Measurements from ENCODE around the gene COG6.
A peak's percentile ranks its signal among the peaks of the same experiment; 100 is the strongest.

Gene COG6

DNA sequence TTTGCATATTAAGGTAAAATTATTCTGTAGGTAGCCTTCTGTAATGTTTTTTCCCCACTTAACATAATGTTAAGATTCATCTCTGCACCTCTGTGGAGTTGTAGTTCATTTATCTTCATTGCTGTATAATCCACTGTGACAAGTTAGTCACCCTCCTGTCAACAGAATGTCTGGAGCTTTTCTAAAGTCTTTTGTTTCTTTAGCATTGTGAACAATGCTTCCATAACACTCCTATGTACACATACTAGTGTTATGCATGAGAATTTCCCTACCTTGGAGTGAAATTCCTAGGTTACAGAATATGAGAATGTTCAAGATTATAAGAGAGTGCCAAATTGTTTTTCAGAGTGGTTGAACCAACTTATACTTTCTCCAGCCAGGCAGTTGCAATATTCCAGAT, 113.5 kb downstream of the COG6 start:
- DNase-seq (ENCODE audit: low read depth in 2 of 2) = no peak

DNA sequence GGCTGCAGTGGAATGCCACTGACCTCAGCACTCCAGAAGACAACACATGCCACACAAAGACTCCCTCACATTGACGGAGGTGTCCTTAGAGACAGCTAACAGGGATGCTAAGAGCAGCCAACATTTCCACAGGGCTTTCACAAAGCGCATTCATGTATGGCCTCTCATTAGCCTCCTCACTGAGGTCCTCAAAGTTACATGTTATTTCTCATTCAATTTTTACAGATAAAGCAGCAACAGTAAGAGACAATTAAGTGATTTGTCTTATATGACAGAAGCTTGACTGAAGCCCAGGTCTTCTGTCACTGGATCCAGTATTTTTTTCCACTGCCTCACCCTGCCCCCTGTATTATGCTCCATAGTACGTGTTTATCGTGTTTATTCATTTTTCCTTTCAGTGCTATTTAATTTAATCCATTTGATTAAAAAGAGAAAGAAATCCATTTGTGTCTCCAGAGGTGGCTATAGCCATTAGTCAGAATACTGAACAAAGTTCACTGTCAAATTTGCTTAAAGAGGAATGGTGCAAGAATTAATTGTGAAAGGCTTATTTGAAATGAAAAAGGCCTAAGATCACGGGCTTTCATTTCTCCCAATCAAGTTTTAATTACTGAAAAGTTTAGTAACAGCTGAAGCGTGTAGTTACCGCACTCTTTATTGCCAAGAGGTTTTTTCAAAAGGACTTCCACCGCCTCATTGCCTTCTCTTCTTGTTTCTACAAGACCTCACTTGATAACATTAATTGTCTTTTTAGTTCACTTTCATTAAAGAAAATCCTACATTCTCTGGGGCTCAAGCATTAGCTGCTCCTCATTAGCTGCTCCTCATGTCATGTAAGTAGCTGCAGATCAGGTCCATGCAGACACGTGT, 115.0 kb downstream of the COG6 start:
- DNase-seq (ENCODE audit: low read depth in 2 of 2) = no peak

DNA sequence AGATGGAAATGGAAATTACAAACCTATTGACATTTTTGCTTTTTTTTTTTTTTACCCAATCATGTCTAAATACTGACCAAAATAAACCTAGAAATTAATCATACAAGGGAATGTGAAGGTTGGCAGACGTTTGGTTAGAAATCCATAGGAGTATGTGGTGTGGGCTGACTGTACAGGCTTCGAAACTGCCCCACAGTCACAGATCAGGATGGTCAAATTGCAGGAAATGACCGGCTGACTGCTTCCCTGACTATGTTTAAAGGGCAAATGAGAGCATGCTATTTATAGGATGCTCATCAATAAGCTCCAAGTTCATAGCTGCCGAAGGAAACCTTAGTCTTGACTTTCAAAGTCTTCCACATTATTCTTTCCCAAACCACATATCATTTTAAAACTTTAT, 118.4 kb downstream of the COG6 start:
- no peak for DNase-seq (ENCODE audit: low read depth in 2 of 2)

DNA sequence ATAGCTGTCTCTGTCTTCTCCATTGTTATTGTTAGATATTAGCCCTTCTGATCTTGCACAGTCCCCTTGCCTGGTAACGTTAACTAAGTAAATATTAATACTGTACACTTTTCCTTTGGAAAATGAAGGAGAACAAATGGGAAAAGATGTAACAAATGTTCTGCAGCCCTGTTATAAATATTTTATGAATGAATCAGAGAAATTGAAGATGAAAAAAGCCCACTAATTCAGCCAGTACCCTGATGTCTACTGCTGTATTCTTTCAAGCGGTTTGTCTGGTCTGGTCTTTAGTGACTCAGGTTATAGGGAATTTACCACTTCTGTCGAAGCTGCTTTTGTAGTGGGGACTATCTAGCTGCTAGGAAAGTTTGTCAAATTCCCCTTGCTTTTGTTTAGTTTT, 121.0 kb downstream of the COG6 start:
- peak; percentile 74 to 76 for DNase-seq (ENCODE audit: low read depth in 2 of 2)

DNA sequence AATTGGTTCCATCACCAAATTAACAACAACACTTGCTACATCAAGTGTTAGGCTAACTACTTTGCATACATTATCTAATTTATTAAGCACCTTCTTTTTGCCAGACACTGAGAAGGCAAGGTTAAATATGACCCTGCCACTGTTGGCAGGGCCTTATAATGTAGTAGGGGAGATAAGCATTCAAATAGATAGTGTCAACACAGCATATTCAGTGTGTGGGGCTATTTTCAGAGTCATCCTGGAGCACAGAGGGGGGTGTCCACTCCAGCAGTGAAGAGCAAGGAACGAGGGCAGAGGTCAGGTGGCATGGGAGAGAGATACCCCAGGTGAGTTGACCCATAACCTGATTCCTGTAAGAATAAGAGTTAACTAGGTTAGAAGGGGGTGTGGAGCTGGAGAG, 121.6 kb downstream of the COG6 start:
- no peak for DNase-seq (ENCODE audit: low read depth in 2 of 2)

DNA sequence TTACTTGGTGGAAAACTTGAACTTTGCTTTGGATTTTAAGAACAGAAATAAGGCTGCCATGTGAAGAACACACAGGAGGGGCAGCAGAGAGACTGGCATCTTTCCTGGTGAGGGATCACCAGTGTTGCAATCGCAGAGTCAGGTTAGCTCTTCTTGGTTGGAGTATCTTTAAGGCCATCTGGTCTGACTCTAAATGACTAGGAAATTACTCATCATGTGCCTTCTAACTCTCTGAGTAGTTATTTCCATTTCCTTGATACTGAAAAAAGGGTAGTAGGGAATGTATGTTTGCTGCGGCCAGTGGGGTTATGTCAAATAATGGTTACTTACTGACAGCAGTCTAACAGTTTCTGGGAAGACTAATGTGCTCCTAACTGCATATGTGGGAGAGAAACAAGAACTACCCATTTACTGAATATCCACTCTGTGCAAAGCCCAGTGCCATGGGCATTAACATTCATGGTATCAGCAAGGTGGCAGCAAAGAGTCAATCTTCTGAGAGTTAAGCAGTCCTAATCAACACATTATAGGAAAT, 122.1 kb downstream of the COG6 start:
- DNase-seq (ENCODE audit: low read depth in 2 of 2) = peak; percentile 69 to 72

DNA sequence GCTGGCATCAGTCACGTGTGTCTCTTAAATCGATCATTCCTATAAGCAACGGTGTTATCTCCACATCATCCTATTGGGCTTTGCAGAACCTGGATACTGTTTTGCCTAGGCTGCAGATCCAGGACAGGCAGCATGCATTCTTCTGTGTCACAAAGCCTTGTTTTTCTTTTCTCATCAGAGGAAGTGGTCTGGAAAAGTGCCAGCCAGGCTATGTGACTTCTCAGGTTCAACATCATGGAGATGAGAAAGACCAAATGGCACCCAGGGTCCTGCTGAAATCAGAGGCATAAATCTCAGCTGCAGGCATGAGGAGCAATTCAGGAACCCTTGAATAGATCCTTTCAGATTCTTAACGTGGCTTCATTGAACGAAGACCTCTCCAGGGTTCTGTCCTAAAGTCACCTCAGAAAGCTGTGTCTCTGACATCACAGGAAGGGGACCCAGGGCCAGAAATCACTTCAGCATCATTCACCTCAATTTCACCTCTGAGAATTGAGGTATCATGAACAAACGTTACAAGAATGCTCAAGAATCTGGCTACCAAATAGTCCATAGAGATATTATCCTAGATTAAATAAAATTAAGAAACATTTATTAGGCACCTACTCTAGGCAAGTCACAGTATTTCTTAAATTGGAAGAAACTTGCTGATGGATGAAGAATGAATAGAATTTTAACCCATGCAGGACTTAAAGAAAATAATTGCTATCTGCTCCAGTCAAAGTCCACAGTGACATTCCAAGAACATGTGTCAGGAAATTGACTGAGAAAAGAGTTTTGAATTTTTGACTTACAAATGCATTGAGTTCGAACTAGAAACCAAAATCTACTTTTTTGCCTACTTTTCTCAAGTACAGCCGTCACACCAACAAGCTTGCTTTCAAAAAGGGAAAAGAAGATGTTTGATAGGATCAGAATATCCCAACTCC, 124.1 kb downstream of the COG6 start:
- no peak for DNase-seq (ENCODE audit: low read depth in 2 of 2)

DNA sequence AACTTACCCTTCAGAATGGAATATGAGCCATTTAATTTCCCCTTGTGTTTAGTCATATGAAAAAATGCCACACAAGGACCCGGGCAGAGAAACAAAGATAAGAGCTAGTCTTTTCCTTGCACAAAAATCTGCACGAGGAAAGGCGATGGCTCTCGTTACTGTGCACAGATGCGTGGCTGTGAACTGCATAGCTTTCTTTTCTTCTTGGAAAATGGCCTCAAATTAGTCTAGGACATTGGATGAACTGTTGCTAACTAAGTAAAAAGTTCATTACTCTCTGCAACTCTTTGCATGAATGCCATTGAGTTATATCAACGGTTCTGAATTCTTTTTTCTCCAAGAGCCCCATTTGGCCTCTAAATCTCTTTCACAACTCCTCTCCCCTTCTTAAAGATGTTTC, 125.2 kb downstream of the COG6 start:
- no peak for DNase-seq (ENCODE audit: low read depth in 2 of 2)

DNA sequence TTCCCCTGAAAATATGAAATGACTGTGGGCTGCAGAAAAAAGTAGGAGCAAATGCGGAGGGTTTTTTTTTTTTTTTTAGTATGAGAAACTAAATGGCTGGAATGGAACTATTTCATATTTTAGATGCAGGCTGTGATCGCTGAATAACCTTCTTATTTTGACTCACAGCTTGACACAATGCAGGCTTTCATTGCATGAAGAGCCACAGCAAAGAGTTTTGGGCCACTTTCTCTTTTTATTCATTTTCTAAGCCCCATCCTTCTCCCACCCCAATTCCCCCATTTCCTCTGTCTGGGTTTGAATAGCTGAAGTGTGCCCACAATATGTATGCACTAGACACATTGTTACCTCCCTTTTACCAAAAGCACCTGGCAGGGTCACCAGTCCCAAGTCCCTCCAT, 125.9 kb downstream of the COG6 start:
- DNase-seq (ENCODE audit: low read depth in 2 of 2) = no peak

DNA sequence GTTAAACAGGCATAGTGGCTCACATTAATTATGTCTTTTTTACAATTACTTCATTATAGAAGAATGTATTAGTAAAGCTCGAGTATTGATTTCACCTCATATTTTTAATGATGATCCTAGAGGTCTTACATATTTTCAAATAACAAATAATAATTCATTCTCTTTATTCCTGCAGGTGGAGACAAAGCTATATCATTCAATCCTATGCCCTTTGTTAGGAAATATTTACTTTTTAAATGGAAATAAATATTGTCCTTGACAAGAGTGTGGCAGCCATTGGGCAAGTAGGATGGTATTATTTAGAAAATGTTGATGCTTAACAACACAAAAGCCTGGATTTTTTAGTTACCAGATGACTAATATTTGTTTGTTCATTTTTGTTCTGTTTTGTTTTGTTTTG, 127.6 kb downstream of the COG6 start:
- DNase-seq (ENCODE audit: low read depth in 2 of 2) = no peak

DNA sequence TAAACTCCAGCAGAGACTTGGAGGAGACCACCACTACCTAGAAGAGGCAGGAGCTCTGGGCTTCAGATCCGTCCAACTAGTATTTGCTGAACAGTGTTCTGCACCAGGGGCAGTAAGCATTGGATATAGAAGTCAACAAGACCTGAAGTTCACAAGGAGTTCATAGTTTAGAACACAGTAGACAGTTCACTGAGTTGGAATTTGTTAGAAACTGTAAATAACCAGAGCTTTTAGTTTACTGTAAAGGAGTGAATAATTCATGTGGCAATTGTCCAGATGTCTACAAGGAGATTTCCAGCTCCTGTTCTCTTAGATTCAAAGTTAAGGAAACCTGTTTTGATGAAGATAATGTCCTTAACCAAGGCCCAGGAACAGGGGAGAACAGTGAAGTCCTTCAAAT, 128.9 kb downstream of the COG6 start:
- no peak for DNase-seq (ENCODE audit: low read depth in 2 of 2)

DNA sequence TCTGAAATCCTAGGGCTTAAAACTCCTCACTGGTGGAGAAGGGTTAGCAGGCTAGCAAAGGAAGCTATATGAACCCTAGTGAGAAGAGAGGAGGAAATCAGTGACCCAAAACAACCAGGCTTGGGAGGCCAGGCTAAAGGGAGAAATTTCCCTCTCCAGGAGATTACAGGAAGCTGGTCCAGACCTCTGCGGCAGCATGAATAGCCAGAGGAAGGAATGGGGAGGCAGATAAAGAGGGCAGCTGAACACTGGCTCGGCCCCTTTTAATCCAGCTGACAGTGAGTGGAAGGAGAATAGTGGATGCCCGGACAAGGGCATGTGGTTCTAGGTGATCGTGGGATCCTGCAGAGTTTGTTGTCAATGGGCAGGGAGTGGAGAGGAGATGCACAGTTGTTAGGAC, 130.6 kb downstream of the COG6 start:
- DNase-seq (ENCODE audit: low read depth in 2 of 2) = no peak

DNA sequence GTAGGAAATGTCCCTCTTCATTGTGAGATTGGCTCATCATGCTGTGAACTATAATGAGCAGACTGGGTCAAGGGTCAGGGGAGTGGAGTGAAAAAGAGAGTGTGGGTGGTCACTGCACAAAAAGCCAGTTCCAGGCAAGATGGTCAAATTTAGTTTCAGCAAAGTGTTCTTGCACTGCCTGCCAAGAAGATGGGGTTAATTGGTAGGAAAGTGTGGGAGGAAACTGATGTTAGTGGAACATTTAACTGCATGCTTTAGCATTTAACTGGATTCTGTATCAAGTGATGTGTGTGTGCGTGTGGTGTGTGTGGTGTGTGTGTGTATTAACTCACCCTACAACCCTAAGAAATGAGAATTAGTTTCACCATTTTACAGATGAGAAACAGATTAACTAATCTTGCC, 131.6 kb downstream of the COG6 start:
- DNase-seq (ENCODE audit: low read depth in 2 of 2) = no peak

DNA sequence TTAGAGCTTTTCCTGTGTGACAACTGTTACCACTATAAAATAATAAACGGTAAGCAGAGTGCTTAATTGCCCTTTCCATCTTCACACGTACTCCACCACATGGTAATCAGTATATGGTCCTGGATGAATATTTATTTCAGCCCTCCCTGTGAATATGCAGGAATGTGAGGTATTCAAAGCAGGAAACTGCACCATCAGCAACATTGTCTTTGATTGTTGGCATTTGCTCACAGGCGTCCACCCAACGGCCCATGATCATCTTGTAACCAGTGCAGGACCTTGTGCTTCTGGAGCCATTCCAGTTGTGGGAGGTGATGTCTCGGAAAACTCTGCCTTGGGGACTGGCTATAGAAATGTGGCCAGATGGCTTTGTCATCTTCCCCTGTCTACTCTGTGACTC, 132.6 kb downstream of the COG6 start:
- no peak for DNase-seq (ENCODE audit: low read depth in 2 of 2)

DNA sequence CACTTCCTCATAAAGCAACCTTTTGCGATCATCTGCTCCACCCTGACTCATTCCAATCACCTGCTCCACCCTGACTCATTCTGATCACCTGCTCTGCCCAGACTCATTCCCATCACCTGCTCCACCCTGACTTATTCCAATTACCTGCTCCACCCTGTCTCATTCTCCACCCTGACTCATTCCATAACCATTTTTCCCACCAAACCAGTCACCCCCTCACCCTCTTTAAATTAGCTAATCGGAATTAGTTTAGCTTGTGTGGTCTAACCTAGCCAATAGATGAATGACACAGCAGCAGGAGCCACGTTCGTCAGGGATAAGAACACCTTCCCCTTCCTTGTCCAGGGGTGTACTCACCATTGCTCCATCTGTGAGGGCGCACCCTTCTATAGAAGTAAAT, 134.0 kb downstream of the COG6 start:
- DNase-seq (ENCODE audit: low read depth in 2 of 2) = no peak
